ENCODE data around the gene KLC1.
"Not testable (repeated sequence)": the region's sequence is repeated elsewhere in the genome, so short reads cannot be mapped to it uniquely, and the experiment has no call there.

The KLC1 gene

GRCh38 chr14:103628684-103629502 is at the start of gene KLC1:
TSS of gene KLC1 (plus strand) at chr14:103629211. CDS start at chr14:103654565, 25,354 bp downstream.
- peak; percentile 76 for DNase-seq

- DNase-seq: no peak
Measured at GRCh38 chr14:103581206-103581605, 47.8 kb upstream of the KLC1 start.

GRCh38 chr14:103581954-103582703 is 46.9 kb upstream of the KLC1 start:
- no peak for DNase-seq

- DNase-seq: no peak
Measured at GRCh38 chr14:103584326-103584915, 44.6 kb upstream of the KLC1 start.

- no peak for DNase-seq
Measured at GRCh38 chr14:103593577-103593976, 35.4 kb upstream of the KLC1 start.

GRCh38 chr14:103594265-103594664 is 34.7 kb upstream of the KLC1 start:
- no peak for DNase-seq

GRCh38 chr14:103597623-103598377 is 31.2 kb upstream of the KLC1 start:
- no peak for DNase-seq

- DNase-seq: no peak
Measured at GRCh38 chr14:103600503-103600902, 28.5 kb upstream of the KLC1 start.

GRCh38 chr14:103604620-103605019 is 24.4 kb upstream of the KLC1 start:
- DNase-seq: no peak

GRCh38 chr14:103606963-103607668 is 21.9 kb upstream of the KLC1 start:
- peak; percentile 60 for DNase-seq

GRCh38 chr14:103607822-103608221 is 21.2 kb upstream of the KLC1 start:
- DNase-seq: no peak

GRCh38 chr14:103609081-103609480 is 19.9 kb upstream of the KLC1 start:
- DNase-seq: not testable (repeated sequence)

- DNase-seq: no peak
Measured at GRCh38 chr14:103611215-103611614, 17.8 kb upstream of the KLC1 start.

- no peak for DNase-seq
Measured at GRCh38 chr14:103613517-103613916, 15.5 kb upstream of the KLC1 start.

GRCh38 chr14:103616635-103617300 is 12.2 kb upstream of the KLC1 start:
- no peak for DNase-seq

GRCh38 chr14:103619057-103619456 is 10.0 kb upstream of the KLC1 start:
- DNase-seq: no peak

GRCh38 chr14:103621860-103622259 is 7.2 kb upstream of the KLC1 start:
- DNase-seq: no peak

- DNase-seq: no peak
Measured at GRCh38 chr14:103623308-103623707, 5.7 kb upstream of the KLC1 start.

GRCh38 chr14:103623883-103624482 is 5.0 kb upstream of the KLC1 start:
- no peak for DNase-seq

GRCh38 chr14:103624860-103625259 is 4.2 kb upstream of the KLC1 start:
- peak; percentile 31 for DNase-seq

Data from CD4-positive, alpha-beta T cell treated with Interleukin-15 for 1 hour (primary cell).